HepG2 (cell line): ENCODE data around the gene ARMH2. TPM values are rescaled to one million over a fixed set of nuclear protein-coding genes. Genes with fewer than 3 reads are reported as not detected.

ENCODE experiments used
- ATF5 ChIP-seq: sonication (generic); formaldehyde crosslinking; IDR thresholded peaks from 2 replicates; pipeline ENCODE4 v1.4.0; 2020; ENCODE audit warnings: mild to moderate bottlenecking, low read depth, missing genetic modification reagents
- DZIP1 ChIP-seq: sonication (generic); formaldehyde crosslinking; IDR thresholded peaks from 2 replicates; pipeline ENCODE4 v1.5.0; 2020; ENCODE audit warnings: mild to moderate bottlenecking, missing genetic modification reagents
- FOXA3 ChIP-seq: IDR thresholded peaks from 2 replicates; pipeline ENCODE4 v1.6.1; 2016; ENCODE audit warnings: missing genetic modification reagents, missing compliant biosample characterization
- HMGXB3 ChIP-seq: sonication (generic); formaldehyde crosslinking; IDR thresholded peaks from 2 replicates; pipeline ENCODE4 v1.4.0; 2020; ENCODE audit warnings: missing genetic modification reagents, borderline replicate concordance
- MBD4 ChIP-seq: IDR thresholded peaks from 2 replicates; pipeline ENCODE4 v1.6.1; 2012; ENCODE audit warnings: low read length, inconsistent platforms, borderline replicate concordance
- NR2F2 ChIP-seq: IDR thresholded peaks from 2 replicates; pipeline ENCODE4 v1.6.1; 2012; ENCODE audit warnings: low read depth, inconsistent platforms, borderline replicate concordance
- POLR2AphosphoS5 ChIP-seq: IDR thresholded peaks from 2 replicates; pipeline ENCODE4 v1.6.1; 2012; ENCODE audit warnings: low read depth, low read length
- SAFB2 ChIP-seq: sonication (generic); formaldehyde crosslinking; IDR thresholded peaks from 2 replicates; pipeline ENCODE4 v1.5.1; 2020; ENCODE audit warnings: missing genetic modification reagents, low read depth, mild to moderate bottlenecking, borderline replicate concordance
- TBX2 ChIP-seq: sonication (generic); formaldehyde crosslinking; IDR thresholded peaks from 2 replicates; pipeline ENCODE4 v1.5.0; 2020; ENCODE audit warnings: missing genetic modification reagents, mild to moderate bottlenecking, borderline replicate concordance
- YEATS4 ChIP-seq: sonication (generic); formaldehyde crosslinking; IDR thresholded peaks from 2 replicates; pipeline ENCODE4 v1.4.0; 2020; ENCODE audit warnings: missing genetic modification reagents, borderline replicate concordance
- ZFY ChIP-seq: sonication (generic); formaldehyde crosslinking; IDR thresholded peaks from 2 replicates; pipeline ENCODE4 v1.4.0; 2020; ENCODE audit warnings: missing genetic modification reagents
- ZNF18 ChIP-seq: sonication (generic); formaldehyde crosslinking; IDR thresholded peaks from 2 replicates; pipeline ENCODE4 v1.8.0; 2022; ENCODE audit warnings: mild to moderate bottlenecking, missing genetic modification reagents; ENCODE audit not compliant: insufficient replicate concordance
- ZNF33B ChIP-seq: sonication (generic); formaldehyde crosslinking; IDR thresholded peaks from 2 replicates; pipeline ENCODE4 v1.5.1; 2020; ENCODE audit warnings: mild to moderate bottlenecking, missing genetic modification reagents
- ZNF362 ChIP-seq: sonication (generic); formaldehyde crosslinking; IDR thresholded peaks from 2 replicates; pipeline ENCODE4 v1.4.0; 2020; ENCODE audit warnings: missing genetic modification reagents, mild to moderate bottlenecking, borderline replicate concordance
- ZNF574 ChIP-seq: sonication (generic); formaldehyde crosslinking; IDR thresholded peaks from 2 replicates; pipeline ENCODE4 v1.4.0; 2020; ENCODE audit warnings: missing genetic modification reagents
- ZSCAN20 ChIP-seq: sonication (generic); formaldehyde crosslinking; IDR thresholded peaks from 2 replicates; pipeline ENCODE4 v1.4.0; 2020; ENCODE audit warnings: missing genetic modification reagents, mild to moderate bottlenecking, borderline replicate concordance
- polyA plus RNA-seq, 8 experiments: library from polyadenylated mRNA; depleted of rRNA in 3 of 8; stranded (reverse) in 7 of 8; unstranded in 1 of 8; fragments of >200 nt; fragmentation: Illumina TruSeq in 4 of 8; extraction: Trizol in 4 of 8; gene quantifications; 2 replicates each; pipeline versions ENCODE4 v1.2.1 to v1.2.3, GENCODE V29; 2011 to 2016; ENCODE audit warnings: low read depth in 4 of 8, missing spikeins in 1 of 8, mixed read lengths in 1 of 8; ENCODE audit not compliant: insufficient read depth in 1 of 8
- total RNA-seq, 5 experiments: library from RNA; depleted of rRNA; stranded (reverse); fragments of >200 nt; fragmentation: Illumina TruSeq; extraction: Trizol; gene quantifications; 2 replicates each; pipeline ENCODE4 v1.2.3, GENCODE V29; 2016; ENCODE audit warnings: low read depth in 1 of 5

The ARMH2 gene
- total and polyA plus RNA-seq, 2 of the 13 experiments (the other 11 are each of a cell fraction or from before 2014, with no cell fraction given), result not detected

GRCh38 chr6:24809728-24810127 is 11.0 kb upstream of the ARMH2 start (continued):
- TF ChIP-seq HMGXB3 (CRISPR knock-in tag) (no peak), ZNF18 (CRISPR knock-in tag) (peak; percentile 59), ZSCAN20 (CRISPR knock-in tag) (no peak), SAFB2 (CRISPR knock-in tag) (no peak), FOXA3 (CRISPR knock-in tag) (peak; percentile 31; the same call in 1 of the 2 replicates), ZNF33B (CRISPR knock-in tag) (no peak), ZNF362 (CRISPR knock-in tag) (no peak), ZNF574 (peak; percentile 60), YEATS4 (CRISPR knock-in tag) (no peak), MBD4 (no peak), ZFY (no peak), NR2F2 (peak; percentile 60; the same call in 1 of the 2 replicates), DZIP1 (CRISPR knock-in tag) (no peak), TBX2 (peak; percentile 57; the same call in 1 of the 2 replicates), ATF5 (CRISPR knock-in tag) (no peak), POLR2AphosphoS5 (no peak)
